Right atrium auricular region (tissue), 2 donors: Measurements from ENCODE around the gene EFTUD2. TPM values are rescaled to one million over a fixed set of nuclear protein-coding genes. Genes with fewer than 3 reads are reported as not detected.
A peak's percentile ranks its signal among the peaks of the same experiment; 100 is the strongest.

ENCODE experiments used
- DNase-seq: peaks from one replicate; pipeline ENCODE4 v3.0.0-alpha.2; 2019; ENCODE audit warnings: low spot score
- H3K27ac ChIP-seq, 2 donors: fragments of 200-600 bp; sonication (generic); 1 replicate in 1 of 2; 2 replicates in 1 of 2; pipeline ENCODE4 v1.5.1; 2016 to 2019
- H3K27me3 ChIP-seq, 2 donors: fragments of 200-600 bp; sonication (generic); one replicate each; pipeline versions ENCODE4 v1.5.1 to v1.6.0; 2017 to 2019
- H3K36me3 ChIP-seq: fragments of 200-600 bp; sonication (generic); one replicate; pipeline ENCODE4 v1.5.1; 2016
- H3K4me1 ChIP-seq, 2 donors: fragments of 200-600 bp; sonication (generic); one replicate each; pipeline versions ENCODE4 v1.5.1 to v1.6.0; 2017 to 2019
- H3K4me3 ChIP-seq, 2 donors: fragments of 200-600 bp; sonication (generic); 1 replicate in 1 of 2; 2 replicates in 1 of 2; pipeline ENCODE4 v1.5.1; 2017 to 2019; ENCODE audit warnings: mild to moderate bottlenecking in 1 of 2, moderate library complexity in 1 of 2
- H3K9me3 ChIP-seq, 2 donors: fragments of 200-600 bp; sonication (generic); one replicate each; pipeline ENCODE4 v1.5.1; 2019
- CTCF ChIP-seq, 2 donors: fragments of 200-600 bp; sonication (generic); IDR thresholded peaks; one replicate each; pipeline ENCODE4 v1.5.1; 2019; ENCODE audit warnings: antibody characterized with exemption in 2 of 2
- microRNA-seq, 2 donors: library from miRNA; unstranded; fragments of <30 nt; microRNA quantifications; one replicate each; pipeline ENCODE4, GENCODE V29; 2016 to 2017; ENCODE audit warnings: borderline number of aligned reads in 2 of 2, borderline replicate concordance in 1 of 2
- total RNA-seq, 2 donors: library from RNA; depleted of rRNA; stranded (reverse); fragments of >200 nt; gene quantifications; one replicate each; pipeline ENCODE4 v1.1.0, GENCODE V29; 2016

The EFTUD2 gene
- total RNA-seq, 2 donors from 2014 or later = 36.8 to 36.9 TPM

GRCh38 chr17:44808156-44808555, 91.1 kb downstream of the EFTUD2 start:
- peaks cover 0 to 38% of the 10 kb centered on the region in 2 donors for H3K4me1 ChIP-seq
- TF ChIP-seq CTCF (IDR thresholded peaks at IDR 0.05) = no peak
- peak overlapping the region in 1 of 2 donors; percentile 60 for H3K27ac ChIP-seq

GRCh38 chr17:44807817-44808155, 91.5 kb downstream of the EFTUD2 start:
- H3K4me1 ChIP-seq = peaks cover 0 to 42% of the 10 kb centered on the region in 2 donors
- H3K4me3 ChIP-seq = no peak overlapping the region
- peak overlapping the region in 1 of 2 donors; percentile 60 for H3K27ac ChIP-seq
- no peaks in the 10 kb centered on the region for H3K9me3 ChIP-seq
- H3K36me3 ChIP-seq = peaks cover 28% of the 10 kb centered on the region
- DNase-seq = no peak
- no peaks in the 10 kb centered on the region for H3K27me3 ChIP-seq
- no peak for TF ChIP-seq CTCF (IDR thresholded peaks at IDR 0.05)

More at GRCh38 chr17:44808156-44808555, 91.1 kb downstream of the EFTUD2 start:
- Histone ChIP-seq H3K36me3 (peaks cover 26% of the 10 kb centered on the region), H3K27me3 (no peaks in the 10 kb centered on the region), H3K9me3 (no peaks in the 10 kb centered on the region), H3K4me3 (no peak overlapping the region)
- DNase-seq = no peak

GRCh38 chr17:44807093-44807816, 92.0 kb downstream of the EFTUD2 start:
- H3K27me3 ChIP-seq = no peaks in the 10 kb centered on the region
- TF ChIP-seq CTCF (IDR thresholded peaks at IDR 0.05) = no peak
- H3K4me3 ChIP-seq = no peak overlapping the region
- no peak for DNase-seq
- H3K4me1 ChIP-seq = peaks cover 0 to 43% of the 10 kb centered on the region in 2 donors
- H3K27ac ChIP-seq = peak overlapping the region in 1 of 2 donors; percentile 90
- H3K9me3 ChIP-seq = no peaks in the 10 kb centered on the region
- H3K36me3 ChIP-seq = peaks cover 28% of the 10 kb centered on the region

- Histone ChIP-seq H3K4me3 (no peak overlapping the region), H3K27ac (peak overlapping the region; percentile 75 to 90), H3K9me3 (no peaks in the 10 kb centered on the region), H3K27me3 (no peaks in the 10 kb centered on the region), H3K4me1 (peaks cover 0 to 43% of the 10 kb centered on the region in 2 donors), H3K36me3 (peaks cover 28% of the 10 kb centered on the region)
- no peak for DNase-seq
- TF ChIP-seq CTCF (IDR thresholded peaks at IDR 0.05) = no peak
Measured at GRCh38 chr17:44804302-44805089, 94.7 kb downstream of the EFTUD2 start.

GRCh38 chr17:44801880-44802279, 97.4 kb downstream of the EFTUD2 start:
- no peaks in the 10 kb centered on the region for H3K27me3 ChIP-seq
- no peak overlapping the region for H3K4me3 ChIP-seq
- no peak for TF ChIP-seq CTCF (IDR thresholded peaks at IDR 0.05)
- H3K36me3 ChIP-seq = peaks cover 27% of the 10 kb centered on the region
- peaks cover 0 to 53% of the 10 kb centered on the region in 2 donors for H3K4me1 ChIP-seq
- H3K9me3 ChIP-seq = no peaks in the 10 kb centered on the region
- peak overlapping the region; percentile 75 to 90 for H3K27ac ChIP-seq
- no peak for DNase-seq

Small RNA genes within 50 kb of the gene (microRNA-seq; reads per million reads assigned to microRNA genes)
- gene MIR6783 = 0 reads per million in 2 donors

Other genes with a start within 250 kb of the EFTUD2 start
- under 1 TPM in 1 of 2 donors, not detected in 1; 0.44 TPM for gene MEIOC, start 243.0 kb downstream of the EFTUD2 start, total RNA-seq
- gene CCDC43, start 209.7 kb downstream of the EFTUD2 start, total RNA-seq = 10 to 100 TPM; 18.8 to 26.7 TPM
- gene DBF4B, start 190.8 kb downstream of the EFTUD2 start, total RNA-seq = 1 to 10 TPM; 2.3 to 4.4 TPM
- 10 to 100 TPM in 1 of 2 donors, 1 to 10 TPM in 1; 6.8 to 19.9 TPM for gene ADAM11, start 140.5 kb downstream of the EFTUD2 start, total RNA-seq
- 10 to 100 TPM; 25.8 to 41.8 TPM for gene GJC1, start 69.2 kb downstream of the EFTUD2 start, total RNA-seq
- 10 to 100 TPM in 1 of 2 donors, not detected in 1; 19.0 TPM for gene HIGD1B, start 51.6 kb downstream of the EFTUD2 start, total RNA-seq
- 1 to 10 TPM; 4.6 to 5.3 TPM for gene GFAP, start 16.1 kb upstream of the EFTUD2 start, total RNA-seq
- gene KIF18B, start 48.3 kb upstream of the EFTUD2 start, total RNA-seq = under 1 TPM; 0.12 to 0.44 TPM
- gene C1QL1, start 68.9 kb upstream of the EFTUD2 start, total RNA-seq = 1 to 10 TPM; 1.6 to 3.6 TPM
- gene DCAKD, start 152.2 kb upstream of the EFTUD2 start, total RNA-seq = 10 to 100 TPM; 37.3 to 46.1 TPM
- gene NMT1, start 161.9 kb upstream of the EFTUD2 start, total RNA-seq = 10 to 100 TPM; 44.6 to 52.7 TPM
- 100 to 1,000 TPM; 102 to 156 TPM for gene PLCD3, start 233.1 kb upstream of the EFTUD2 start, total RNA-seq
- gene ACBD4, start 236.2 kb upstream of the EFTUD2 start, total RNA-seq = 1 to 10 TPM; 9.0 to 9.4 TPM
- 10 to 100 TPM; 16.4 to 31.1 TPM for gene HEXIM1, start 249.0 kb upstream of the EFTUD2 start, total RNA-seq